DOHH2 (cell line): ENCODE measurements around the gene PLIN1.

Experiments used
- CTCF ChIP-seq: fragments of 200-600 bp; sonication (generic); IDR thresholded peaks from one replicate; pipeline ENCODE4 v1.5.1; 2014; ENCODE audit warnings: antibody characterized with exemption, mild to moderate bottlenecking, low read depth, low read length; ENCODE audit not compliant: poor library complexity, severe bottlenecking
- EZH2phosphoT487 ChIP-seq: fragments of 200-600 bp; sonication (generic); IDR thresholded peaks from 2 replicates; pipeline ENCODE4 v1.6.1; 2017; ENCODE audit warnings: borderline replicate concordance, mild to moderate bottlenecking, antibody characterized with exemption, low read length, moderate library complexity, mixed read lengths

- no peak for TF ChIP-seq CTCF
- no peak for TF ChIP-seq EZH2phosphoT487
Observed at GRCh38 chr15:89685995-89686394, 6.8 kb upstream of the PLIN1 start.
